Transverse colon (tissue), 4 donors: Measurements from ENCODE around the gene CAMSAP1. TPM values are rescaled to one million over a fixed set of nuclear protein-coding genes. Genes with fewer than 3 reads are reported as not detected.
"Not testable (repeated sequence)": the region's sequence is repeated elsewhere in the genome, so short reads cannot be mapped to it uniquely, and the experiment has no call there.

Experiments used
- DNase-seq: peaks from one replicate; pipeline ENCODE4 v3.0.0-alpha.2; 2019
- H3K27ac ChIP-seq, 4 donors: fragments of 200-600 bp; sonication (generic); 2 replicates each; pipeline ENCODE4 v1.5.1; 2016 to 2018; ENCODE audit warnings: inconsistent platforms in 4 of 4
- H3K27me3 ChIP-seq: fragments of 200-600 bp; sonication (generic); 2 replicates; pipeline ENCODE4 v1.5.1; 2017; ENCODE audit warnings: inconsistent platforms
- H3K36me3 ChIP-seq, 4 donors: fragments of 200-600 bp; sonication (generic); 2 replicates each; pipeline ENCODE4 v1.5.1; 2017 to 2019; ENCODE audit warnings: inconsistent platforms in 4 of 4
- H3K4me1 ChIP-seq, 4 donors: fragments of 200-600 bp; sonication (generic); 2 replicates each; pipeline ENCODE4 v1.5.1; 2017 to 2020; ENCODE audit warnings: inconsistent platforms in 4 of 4
- H3K4me3 ChIP-seq, 4 donors: fragments of 200-600 bp; sonication (generic); 1 replicate in 1 of 4; 2 replicates in 3 of 4; pipeline versions ENCODE4 v1.5.1 to v1.6.1; 2017 to 2019; ENCODE audit warnings: inconsistent platforms in 4 of 4
- H3K9me3 ChIP-seq, 2 donors: fragments of 200-600 bp; sonication (generic); 2 replicates each; pipeline ENCODE4 v1.5.1; 2017 to 2019; ENCODE audit warnings: inconsistent platforms in 2 of 2
- EP300 ChIP-seq: sonication (generic); formaldehyde crosslinking; IDR thresholded peaks from one replicate; pipeline ENCODE4 v1.6.1; 2017; ENCODE audit warnings: antibody characterized with exemption, low read depth
- POLR2A ChIP-seq: fragments of 450-650 bp; IDR thresholded peaks from one replicate; pipeline ENCODE4 v1.6.1; 2016; ENCODE audit warnings: antibody characterized with exemption, mild to moderate bottlenecking, moderate library complexity
- POLR2AphosphoS5 ChIP-seq, 3 donors: sonication (generic); formaldehyde crosslinking; IDR thresholded peaks; one replicate each; pipeline ENCODE4 v1.6.1; 2016; ENCODE audit warnings: antibody characterized with exemption in 3 of 3
- WGBS, 2 donors: methylation state at CpG; one replicate each; pipeline ENCODE4 v1.1.5; 2018; ENCODE audit warnings: low coverage in 1 of 2; 5-methylcytosine and 5-hydroxymethylcytosine counted together
- in situ Hi-C, 4 donors: fragments of 200-750 bp; cut with MboI; loops; one replicate each; pipeline versions ENCODE4 v1.15.0 to v1.15.1; 2017; ENCODE audit warnings: low sequenced_read_pairs in 3 of 4, low pct_ligation_motif_present in 1 of 4, low pct_unique_long_range_greater_than_20kb in 1 of 4
- intact Hi-C: fragments of 100-400 bp; cut with DNase I; formaldehyde crosslinking; loops from one replicate; pipeline ENCODE4 v1.15.1; 2023; ENCODE audit warnings: low total_unique reads
- total RNA-seq, 4 donors: library from RNA; depleted of rRNA; stranded (reverse); fragments of >200 nt; gene quantifications; one replicate each; pipeline ENCODE4 v1.1.0, GENCODE V29; 2016
- TF ChIP-seq, protein P1 (sequence below), 5 experiments: fragments of 200-600 bp in 3 of 5; fragments of 450-650 bp in 2 of 5; sonication (generic) in 3 of 5; IDR thresholded peaks; 1 replicate in 2 of 5; 2 replicates in 3 of 5; pipeline ENCODE4 v1.5.1; 2016 to 2017; ENCODE audit warnings: antibody characterized with exemption in 5 of 5, inconsistent platforms in 3 of 5, mild to moderate bottlenecking in 2 of 5, moderate library complexity in 1 of 5

CAMSAP1 gene
- total RNA-seq, 4 donors from 2014 or later = 17.3 to 88.0 (median 23.8) TPM

DNA sequence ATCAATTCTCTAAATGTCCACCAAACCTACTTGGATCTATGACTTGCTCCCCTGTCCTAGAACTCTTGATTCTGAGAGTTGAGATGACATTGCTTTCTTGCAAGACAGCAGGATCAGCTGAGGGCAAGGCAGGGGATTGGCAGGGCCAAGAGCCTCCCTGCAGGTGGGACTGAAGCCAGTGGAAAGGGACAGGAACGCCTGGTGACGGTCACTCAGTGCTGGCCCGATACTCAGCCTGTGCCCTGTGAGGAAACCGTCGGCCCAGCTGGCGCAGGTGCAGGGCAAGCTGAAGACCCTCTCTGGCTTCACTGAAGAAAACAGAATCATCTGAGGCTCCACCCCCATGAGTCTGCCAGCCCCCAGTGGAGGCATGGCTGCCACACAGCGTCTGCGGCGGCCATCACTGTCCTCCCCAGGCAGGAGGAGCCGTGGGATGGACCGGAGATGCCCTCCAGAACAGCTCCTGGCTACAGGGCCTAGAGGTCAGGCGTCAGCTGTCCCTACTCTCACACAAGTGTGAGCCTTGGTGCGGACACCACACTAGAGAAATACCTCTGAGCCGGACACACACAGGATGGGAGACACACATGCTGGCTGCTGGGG is 39.1 kb upstream of the CAMSAP1 start:
- peaks cover 0 to 57% (median 25%) of the 10 kb centered on the region in 4 donors for H3K36me3 ChIP-seq
- intact Hi-C loops = no loop called here
- 94% methylated on average over 14 of the region's 14 CpGs; no CpG with 5 or more reads in 1 of the 2 donors for WGBS, 2 donors
- no peak for TF ChIP-seq POLR2A
- TF ChIP-seq EP300 = no peak
- TF ChIP-seq POLR2AphosphoS5 (IDR thresholded peaks at IDR 0.05) = no peak
- TF ChIP-seq, protein P1, sequence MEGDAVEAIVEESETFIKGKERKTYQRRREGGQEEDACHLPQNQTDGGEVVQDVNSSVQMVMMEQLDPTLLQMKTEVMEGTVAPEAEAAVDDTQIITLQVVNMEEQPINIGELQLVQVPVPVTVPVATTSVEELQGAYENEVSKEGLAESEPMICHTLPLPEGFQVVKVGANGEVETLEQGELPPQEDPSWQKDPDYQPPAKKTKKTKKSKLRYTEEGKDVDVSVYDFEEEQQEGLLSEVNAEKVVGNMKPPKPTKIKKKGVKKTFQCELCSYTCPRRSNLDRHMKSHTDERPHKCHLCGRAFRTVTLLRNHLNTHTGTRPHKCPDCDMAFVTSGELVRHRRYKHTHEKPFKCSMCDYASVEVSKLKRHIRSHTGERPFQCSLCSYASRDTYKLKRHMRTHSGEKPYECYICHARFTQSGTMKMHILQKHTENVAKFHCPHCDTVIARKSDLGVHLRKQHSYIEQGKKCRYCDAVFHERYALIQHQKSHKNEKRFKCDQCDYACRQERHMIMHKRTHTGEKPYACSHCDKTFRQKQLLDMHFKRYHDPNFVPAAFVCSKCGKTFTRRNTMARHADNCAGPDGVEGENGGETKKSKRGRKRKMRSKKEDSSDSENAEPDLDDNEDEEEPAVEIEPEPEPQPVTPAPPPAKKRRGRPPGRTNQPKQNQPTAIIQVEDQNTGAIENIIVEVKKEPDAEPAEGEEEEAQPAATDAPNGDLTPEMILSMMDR (IDR thresholded peaks at IDR 0.05) = no peak
- DNase-seq = no peak
- in situ Hi-C loops = no loop called here
- no peak overlapping the region for H3K4me3 ChIP-seq
- no peaks in the 10 kb centered on the region for H3K27me3 ChIP-seq
- no peaks in the 10 kb centered on the region for H3K9me3 ChIP-seq
- H3K27ac ChIP-seq = no peak overlapping the region
- H3K4me1 ChIP-seq = no peaks in the 10 kb centered on the region

DNA sequence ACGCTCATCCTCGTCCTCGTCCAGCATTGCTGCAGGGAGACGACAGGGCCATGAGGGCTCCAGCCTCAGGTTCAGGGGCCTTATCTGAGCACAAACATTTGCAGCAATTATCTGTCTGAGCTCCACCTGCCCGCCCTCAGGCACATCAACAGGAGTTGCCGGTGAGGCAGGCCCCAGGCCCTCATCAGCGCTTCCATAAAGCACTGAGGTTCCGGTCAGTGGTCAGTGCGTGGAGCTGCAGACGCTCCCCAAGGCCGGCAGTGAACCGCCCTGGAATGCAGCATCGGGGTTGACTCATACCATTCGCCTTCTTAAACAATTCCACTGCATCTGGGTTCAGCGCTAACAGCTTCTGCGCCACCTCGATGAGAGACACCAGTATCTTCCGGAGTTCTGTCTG is 38.6 kb upstream of the CAMSAP1 start:
- no peak for DNase-seq
- Histone ChIP-seq H3K27ac (no peak overlapping the region), H3K36me3 (peaks cover 0 to 52% (median 24%) of the 10 kb centered on the region in 4 donors), H3K4me1 (no peaks in the 10 kb centered on the region), H3K27me3 (no peaks in the 10 kb centered on the region), H3K4me3 (no peak overlapping the region), H3K9me3 (no peaks in the 10 kb centered on the region)
- in situ Hi-C loops = no loop called here
- WGBS, 2 donors = 98% methylated on average over 18 of the region's 18 CpGs; no CpG with 5 or more reads in 1 of the 2 donors
- no peak for TF ChIP-seq POLR2A
- TF ChIP-seq, protein P1 (IDR thresholded peaks at IDR 0.05) = no peak
- TF ChIP-seq POLR2AphosphoS5 (IDR thresholded peaks at IDR 0.05) = no peak
- no peak for TF ChIP-seq EP300
- intact Hi-C loops = no loop called here

DNA sequence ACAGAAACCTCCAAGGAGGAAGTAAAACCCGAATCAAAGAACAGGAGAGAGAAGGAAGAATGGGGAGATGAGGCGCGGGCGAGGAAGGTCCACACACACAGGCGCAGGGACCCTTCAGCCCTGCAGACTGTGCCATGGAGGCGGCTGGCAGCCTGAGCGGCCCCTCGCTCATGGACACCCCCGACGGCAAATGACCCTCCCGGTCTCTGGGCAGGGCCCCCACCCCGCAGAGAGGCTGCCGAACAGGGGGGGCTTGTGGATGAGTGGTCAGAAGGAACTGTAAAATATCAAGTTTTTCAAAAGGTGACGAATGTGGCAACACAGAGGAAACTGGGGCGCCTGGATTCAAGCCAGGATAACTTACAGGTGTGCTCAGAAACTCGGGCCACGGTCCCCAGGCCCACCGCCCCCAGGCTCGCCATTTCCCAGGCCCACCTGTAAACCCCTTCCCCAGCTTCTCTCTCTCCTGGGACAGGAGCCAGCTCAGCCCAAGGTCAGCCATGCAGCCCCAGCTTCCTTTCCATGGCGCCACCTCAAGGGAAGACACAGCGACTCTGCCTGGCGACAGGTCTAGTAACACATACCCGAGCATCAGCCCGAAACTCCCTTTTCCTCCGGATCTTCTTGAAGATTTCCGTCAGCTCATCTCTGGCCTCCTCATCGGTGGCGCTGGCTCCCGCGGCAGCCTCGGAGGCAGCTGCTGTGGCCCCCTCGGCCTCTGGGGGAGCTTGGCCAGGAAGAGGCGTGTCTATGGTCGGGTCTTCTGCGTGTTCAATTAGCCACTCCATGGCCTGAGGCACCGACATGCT is 37.3 kb upstream of the CAMSAP1 start:
- intact Hi-C loops (no loop called here), in situ Hi-C loops (no loop called here)
- Histone ChIP-seq H3K9me3 (no peaks in the 10 kb centered on the region), H3K36me3 (peaks cover 0 to 51% (median 22%) of the 10 kb centered on the region in 4 donors), H3K27me3 (no peaks in the 10 kb centered on the region), H3K4me1 (no peaks in the 10 kb centered on the region), H3K27ac (no peak overlapping the region), H3K4me3 (no peak overlapping the region)
- TF ChIP-seq POLR2AphosphoS5 (IDR thresholded peaks at IDR 0.05) = no peak
- TF ChIP-seq EP300 = no peak
- TF ChIP-seq, protein P1 (IDR thresholded peaks at IDR 0.05) = no peak
- TF ChIP-seq POLR2A = no peak
- DNase-seq = no peak
- WGBS, 2 donors = 69 to 94% methylated on average over 6 to 36 of the region's 36 CpGs

DNA sequence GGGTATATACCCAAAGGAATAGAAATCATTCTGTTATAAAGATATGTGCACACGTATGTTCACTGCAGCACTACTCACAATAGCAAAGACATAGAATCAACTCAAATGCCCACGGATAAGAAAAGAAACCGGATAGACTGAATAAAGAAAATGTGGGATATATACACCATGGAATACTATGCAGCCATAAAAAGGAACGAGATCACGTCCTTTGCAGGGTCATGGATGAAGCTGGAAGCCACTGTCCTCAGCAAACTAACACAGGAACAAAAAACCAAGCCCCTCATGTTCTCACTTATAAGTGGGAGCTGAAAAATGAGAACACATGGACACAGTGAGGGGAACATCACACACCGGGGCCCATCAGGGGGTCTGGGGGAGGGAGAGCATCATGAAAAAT is 36.3 kb upstream of the CAMSAP1 start:
- H3K27ac ChIP-seq, H3K9me3 ChIP-seq, in situ Hi-C loops, H3K4me1 ChIP-seq, H3K27me3 ChIP-seq, H3K4me3 ChIP-seq, intact Hi-C loops, DNase-seq: not testable (repeated sequence)
- peaks cover 0 to 58% (median 22%) of the 10 kb centered on the region in 4 donors for H3K36me3 ChIP-seq
- WGBS, 2 donors = 91 to 94% methylated on average over 4 to 6 of the region's 6 CpGs
